Mucosa of stomach (tissue), 1 donor: ENCODE data around the gene HBG1.
"Not testable (repeated sequence)": the region's sequence is repeated elsewhere in the genome, so short reads cannot be mapped to it uniquely, and the experiment has no call there.

ENCODE experiments used
- H3K27me3 ChIP-seq: one replicate; pipeline ENCODE4 v1.7.0; 2013; ENCODE audit warnings: mild to moderate bottlenecking, low read length; ENCODE audit not compliant: control insufficient read depth, insufficient read depth
- H3K36me3 ChIP-seq: one replicate; pipeline ENCODE4 v1.7.0; 2013; ENCODE audit warnings: low read length; ENCODE audit not compliant: control insufficient read depth, insufficient read depth
- H3K4me1 ChIP-seq: one replicate; pipeline ENCODE4 v1.7.0; 2013; ENCODE audit warnings: mild to moderate bottlenecking, low read length; ENCODE audit not compliant: control insufficient read depth, insufficient read depth
- H3K4me3 ChIP-seq: one replicate; pipeline ENCODE4 v1.7.0; 2013; ENCODE audit warnings: low read length
- H3K9ac ChIP-seq: one replicate; pipeline ENCODE4 v1.7.0; 2013; ENCODE audit warnings: mild to moderate bottlenecking, low read length, moderate library complexity
- H3K9me3 ChIP-seq: one replicate; pipeline ENCODE4 v1.7.0; 2013; ENCODE audit warnings: mild to moderate bottlenecking, low read length, moderate library complexity; ENCODE audit not compliant: control insufficient read depth
- donor health status: Pancreatic carcinoma.

The HBG1 gene

DNA sequence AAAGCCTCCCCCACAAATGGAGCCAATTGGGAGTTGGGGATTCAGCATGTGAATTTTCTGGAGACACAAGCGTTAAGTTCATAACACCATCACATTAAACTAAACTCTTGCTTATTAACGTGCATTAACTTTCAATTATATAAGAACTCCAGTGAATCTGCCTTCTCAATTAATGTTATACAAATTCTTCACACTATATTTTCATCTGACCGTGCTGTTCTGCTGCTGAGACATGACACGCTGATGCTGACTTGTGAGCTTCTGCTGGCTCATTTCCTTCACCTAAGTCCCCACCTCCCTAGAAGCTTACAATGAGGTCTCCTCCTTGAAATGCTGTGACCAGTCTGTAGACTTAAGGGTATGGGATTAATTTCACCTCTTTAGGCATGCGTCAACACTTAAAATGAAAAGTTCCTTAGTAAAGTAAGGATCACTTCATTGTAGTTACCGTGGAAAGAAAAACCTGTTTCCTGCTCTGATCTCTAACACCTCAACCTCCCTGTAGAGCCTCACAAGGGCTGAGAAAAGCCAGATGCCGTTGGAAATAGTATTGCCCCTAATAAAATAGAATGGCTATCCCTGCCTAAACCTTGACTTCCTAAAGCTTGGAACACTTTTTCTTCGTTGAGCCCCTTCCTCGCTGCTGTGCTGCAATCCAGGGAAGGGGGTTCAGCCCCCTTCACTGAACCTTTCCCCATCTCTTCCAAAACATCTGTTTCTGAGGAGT, 2.7 kb upstream of the HBG1 start:
- H3K4me1 ChIP-seq = no peaks in the 10 kb centered on the region
- H3K36me3 ChIP-seq = no peaks in the 10 kb centered on the region
- no peak overlapping the region for H3K9ac ChIP-seq
- no peaks in the 10 kb centered on the region for H3K27me3 ChIP-seq
- no peak overlapping the region for H3K4me3 ChIP-seq
- H3K9me3 ChIP-seq = no peaks in the 10 kb centered on the region

DNA sequence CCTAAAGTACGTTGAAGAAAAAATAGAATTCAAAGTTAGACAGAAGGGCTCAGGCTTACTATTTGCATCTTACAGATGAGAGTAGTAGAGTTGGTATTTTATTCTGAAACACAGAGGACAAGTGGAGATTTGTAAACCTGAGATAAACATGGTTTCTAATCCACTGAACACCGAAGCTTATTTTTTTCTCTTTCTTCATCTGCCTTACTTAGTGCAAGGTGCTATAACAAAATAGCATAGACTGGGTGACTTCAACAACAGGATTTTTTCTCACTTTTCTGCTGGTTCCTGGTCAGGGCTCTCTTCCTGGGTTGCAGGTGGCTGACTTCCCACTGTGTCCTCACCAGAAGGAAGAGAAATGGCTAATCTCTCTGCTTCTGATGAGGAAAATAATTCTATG, 2.1 kb upstream of the HBG1 start:
- H3K9ac ChIP-seq = no peak overlapping the region
- H3K4me1 ChIP-seq = no peaks in the 10 kb centered on the region
- H3K27me3 ChIP-seq = no peaks in the 10 kb centered on the region
- H3K36me3 ChIP-seq = no peaks in the 10 kb centered on the region
- H3K4me3 ChIP-seq = no peak overlapping the region
- no peaks in the 10 kb centered on the region for H3K9me3 ChIP-seq

DNA sequence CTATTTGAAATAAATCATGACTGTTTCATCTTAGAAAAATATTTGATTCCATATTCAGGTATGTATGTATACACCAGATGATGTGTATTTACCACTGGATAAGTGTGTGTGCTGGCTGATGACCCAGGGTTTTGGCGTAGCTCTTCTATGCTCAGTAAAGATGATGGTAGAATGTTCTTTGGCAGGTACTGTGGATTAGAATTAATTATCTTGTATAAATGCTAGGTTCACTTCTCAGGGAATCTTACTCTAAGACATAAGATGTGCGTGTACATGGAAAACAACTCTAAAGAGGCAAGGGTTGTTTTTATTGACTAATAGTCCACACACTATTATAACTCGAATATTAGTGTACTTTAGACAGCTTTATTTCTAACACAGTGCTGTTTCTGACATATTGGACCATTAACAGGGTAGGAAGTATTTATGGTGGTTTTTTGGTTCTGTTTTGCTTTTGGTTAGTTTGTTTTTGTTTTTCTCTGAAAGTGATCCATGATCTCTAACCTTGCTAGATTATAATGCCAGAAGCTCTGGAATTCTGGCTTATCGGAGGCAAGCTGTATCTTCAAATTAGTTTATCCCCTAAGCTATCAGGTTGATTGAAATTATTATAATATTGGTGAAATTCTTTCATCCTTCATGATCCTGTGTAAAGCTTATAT, 1.0 kb upstream of the HBG1 start:
- H3K36me3 ChIP-seq = no peaks in the 10 kb centered on the region
- no peak overlapping the region for H3K9ac ChIP-seq
- no peaks in the 10 kb centered on the region for H3K27me3 ChIP-seq
- no peaks in the 10 kb centered on the region for H3K4me1 ChIP-seq
- no peak overlapping the region for H3K4me3 ChIP-seq
- H3K9me3 ChIP-seq = no peaks in the 10 kb centered on the region

DNA sequence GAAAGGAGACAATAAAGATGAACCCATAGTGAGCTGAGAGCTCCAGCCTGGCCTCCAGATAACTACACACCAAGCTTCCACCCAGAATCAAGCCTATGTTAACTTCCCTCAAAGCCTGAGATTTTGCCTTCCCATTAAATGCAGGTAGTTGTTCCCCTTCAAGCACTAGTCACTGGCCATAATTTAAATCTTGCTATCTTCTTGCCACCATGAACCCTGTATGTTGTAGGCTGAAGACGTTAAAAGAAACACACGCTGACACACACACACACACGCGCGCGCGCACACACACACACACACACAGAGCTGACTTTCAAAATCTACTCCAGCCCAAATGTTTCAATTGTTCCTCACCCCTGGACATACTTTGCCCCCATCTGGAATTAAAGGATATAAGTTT, 1.2 kb downstream of the HBG1 start:
- H3K4me3 ChIP-seq, H3K27me3 ChIP-seq, H3K9ac ChIP-seq, H3K4me1 ChIP-seq, H3K9me3 ChIP-seq, H3K36me3 ChIP-seq: not testable (repeated sequence)

DNA sequence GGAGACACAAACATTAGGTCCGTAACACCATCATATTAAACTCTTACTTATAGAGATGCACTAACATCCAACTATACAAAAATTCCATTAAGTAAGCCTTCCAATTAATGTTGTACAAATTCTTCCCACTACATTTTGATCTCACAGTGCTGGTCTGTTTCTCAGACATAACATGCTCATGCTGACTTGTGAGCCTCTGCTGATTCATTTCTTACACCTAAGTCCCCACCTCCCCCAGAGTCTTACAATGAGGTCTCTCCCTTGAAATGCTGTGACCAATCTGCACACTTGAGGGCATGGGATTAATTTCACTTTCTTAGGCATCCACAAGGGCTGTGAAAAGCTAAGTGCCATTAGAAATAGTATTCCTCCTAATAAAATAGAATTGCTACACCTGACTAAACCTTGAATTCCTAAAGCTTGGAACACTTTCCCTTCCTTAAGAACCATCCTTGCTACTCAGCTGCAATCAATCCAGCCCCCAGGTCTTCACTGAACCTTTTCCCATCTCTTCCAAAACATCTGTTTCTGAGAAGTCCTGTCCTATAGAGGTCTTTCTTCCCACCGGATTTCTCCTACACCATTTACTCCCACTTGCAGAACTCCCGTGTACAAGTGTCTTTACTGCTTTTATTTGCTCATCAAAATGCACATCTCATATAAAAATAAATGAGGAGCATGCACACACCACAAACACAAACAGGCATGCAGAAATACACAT, 2.0 kb downstream of the HBG1 start:
- no peaks in the 10 kb centered on the region for H3K36me3 ChIP-seq
- no peak overlapping the region for H3K4me3 ChIP-seq
- H3K9me3 ChIP-seq = no peaks in the 10 kb centered on the region
- H3K9ac ChIP-seq = no peak overlapping the region
- H3K27me3 ChIP-seq = no peaks in the 10 kb centered on the region
- no peaks in the 10 kb centered on the region for H3K4me1 ChIP-seq

DNA sequence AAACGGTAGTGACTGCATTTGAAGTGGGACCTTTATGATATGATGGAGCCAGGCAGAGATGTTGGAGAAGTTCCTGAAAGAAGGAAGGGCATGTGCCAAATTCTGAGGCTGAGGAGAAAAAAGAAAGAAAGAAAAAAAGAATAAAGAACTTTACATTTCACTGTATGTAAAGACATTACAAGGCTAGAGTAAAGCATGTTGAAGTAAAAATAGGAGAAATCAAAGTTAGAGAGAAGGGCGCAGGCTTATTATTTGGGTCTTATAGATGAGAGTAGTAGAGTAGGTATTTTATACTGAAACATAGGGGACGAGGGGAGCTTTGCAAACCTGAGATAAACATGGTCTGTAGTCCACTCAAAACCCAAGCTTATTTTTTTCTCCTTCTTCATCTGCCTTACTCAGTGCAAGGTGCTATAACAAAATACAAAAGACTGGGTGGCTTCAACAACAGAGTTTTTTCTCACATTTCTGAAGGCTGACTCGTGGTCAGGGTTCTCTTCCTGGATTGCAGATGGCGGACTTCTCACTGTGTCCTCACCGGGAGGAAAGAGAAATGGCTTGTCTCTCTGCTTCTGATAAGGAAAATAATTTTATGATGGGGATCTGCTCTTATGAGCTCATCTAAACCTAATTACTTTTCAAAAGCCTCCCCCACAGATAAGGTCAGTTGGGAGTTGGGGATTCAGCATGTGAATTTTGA, 2.7 kb downstream of the HBG1 start:
- H3K27me3 ChIP-seq = no peaks in the 10 kb centered on the region
- no peaks in the 10 kb centered on the region for H3K9me3 ChIP-seq
- no peak overlapping the region for H3K9ac ChIP-seq
- no peaks in the 10 kb centered on the region for H3K4me1 ChIP-seq
- no peaks in the 10 kb centered on the region for H3K36me3 ChIP-seq
- H3K4me3 ChIP-seq = no peak overlapping the region

DNA sequence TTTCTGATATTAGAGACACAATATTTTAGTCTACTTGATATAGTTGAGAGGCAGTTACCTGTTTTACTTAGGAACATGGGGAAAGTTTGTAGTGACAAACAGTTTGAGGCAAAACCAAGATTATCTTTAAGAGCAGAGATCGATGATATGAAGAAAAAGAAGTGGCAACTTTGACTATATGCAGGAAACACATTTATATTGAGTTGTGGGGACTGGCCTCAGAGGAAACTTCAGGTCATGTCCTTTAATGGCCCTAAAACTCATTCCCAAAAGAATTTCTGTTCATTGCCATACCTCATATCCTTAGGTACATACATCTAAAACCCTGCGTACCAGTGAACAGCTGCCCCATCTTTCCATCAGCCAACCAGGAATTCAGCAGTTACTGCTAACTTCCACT, 4.5 kb downstream of the HBG1 start:
- H3K4me1 ChIP-seq = no peaks in the 10 kb centered on the region
- H3K9ac ChIP-seq = no peak overlapping the region
- no peaks in the 10 kb centered on the region for H3K27me3 ChIP-seq
- H3K9me3 ChIP-seq = no peaks in the 10 kb centered on the region
- no peak overlapping the region for H3K4me3 ChIP-seq
- no peaks in the 10 kb centered on the region for H3K36me3 ChIP-seq

DNA sequence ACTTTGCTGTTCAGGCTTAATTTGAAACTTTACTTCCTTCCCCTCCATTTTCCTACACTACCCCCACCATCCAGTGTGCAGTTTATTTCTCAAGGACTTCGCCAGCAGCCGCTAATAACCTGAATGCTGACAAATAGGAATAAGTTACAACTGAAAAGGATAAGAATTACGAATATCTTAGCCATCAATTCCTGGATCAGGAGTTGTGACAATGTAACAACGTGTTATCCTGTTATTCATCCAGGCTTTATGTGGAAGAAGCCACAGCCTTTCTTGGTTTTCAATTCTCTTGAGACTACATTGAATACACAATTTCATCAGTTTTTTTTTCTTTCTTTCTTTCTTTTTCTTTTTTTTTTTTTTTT, 5.9 kb downstream of the HBG1 start:
- Histone ChIP-seq H3K27me3 (no peaks in the 10 kb centered on the region), H3K9ac (no peak overlapping the region), H3K4me1 (no peaks in the 10 kb centered on the region), H3K36me3 (no peaks in the 10 kb centered on the region), H3K4me3 (no peak overlapping the region), H3K9me3 (no peaks in the 10 kb centered on the region)

DNA sequence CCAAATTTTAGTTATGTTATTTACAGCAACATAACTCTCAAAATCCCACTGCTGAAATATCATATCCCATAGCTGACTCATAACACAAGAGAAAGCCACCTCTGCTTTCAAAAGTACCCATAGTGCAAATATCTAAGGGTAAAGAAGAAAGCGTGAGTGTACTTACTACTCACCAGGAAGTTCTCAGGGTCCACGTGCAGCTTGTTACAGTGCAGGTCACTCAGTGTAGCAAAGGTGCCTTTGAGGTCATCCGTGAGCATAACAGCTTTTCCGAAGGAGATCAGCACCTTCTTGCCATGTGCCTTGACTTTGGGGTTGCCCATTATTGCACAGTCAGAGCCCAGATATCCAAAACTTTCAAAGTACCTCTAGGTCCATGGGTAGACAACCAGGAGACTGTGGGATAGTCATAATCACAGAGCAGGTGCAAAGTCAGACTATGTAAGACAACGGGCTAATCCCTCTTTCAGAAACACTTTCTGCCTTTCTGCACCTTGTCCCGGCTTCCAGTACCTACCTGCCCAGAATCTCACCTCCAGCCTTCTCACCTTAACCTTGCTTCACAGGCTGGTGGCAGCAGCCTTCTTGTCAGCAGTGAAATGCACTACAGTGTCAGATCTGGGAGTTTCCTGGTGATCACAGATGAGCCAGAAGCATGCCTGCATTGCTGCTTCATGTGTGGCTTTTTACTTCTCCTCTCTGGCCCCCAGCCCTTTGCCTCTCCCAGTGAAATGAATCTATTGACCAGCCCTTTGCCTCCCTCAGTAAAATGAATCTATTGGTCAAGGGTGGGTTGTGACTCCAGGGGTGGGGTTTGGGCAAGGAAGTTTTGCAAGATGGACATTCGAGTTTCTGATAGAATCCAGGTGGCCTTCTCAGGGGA, 6.5 kb downstream of the HBG1 start:
- no peaks in the 10 kb centered on the region for H3K9me3 ChIP-seq
- no peak overlapping the region for H3K9ac ChIP-seq
- H3K4me3 ChIP-seq = no peak overlapping the region
- H3K36me3 ChIP-seq = no peaks in the 10 kb centered on the region
- H3K4me1 ChIP-seq = no peaks in the 10 kb centered on the region
- H3K27me3 ChIP-seq = no peaks in the 10 kb centered on the region

DNA sequence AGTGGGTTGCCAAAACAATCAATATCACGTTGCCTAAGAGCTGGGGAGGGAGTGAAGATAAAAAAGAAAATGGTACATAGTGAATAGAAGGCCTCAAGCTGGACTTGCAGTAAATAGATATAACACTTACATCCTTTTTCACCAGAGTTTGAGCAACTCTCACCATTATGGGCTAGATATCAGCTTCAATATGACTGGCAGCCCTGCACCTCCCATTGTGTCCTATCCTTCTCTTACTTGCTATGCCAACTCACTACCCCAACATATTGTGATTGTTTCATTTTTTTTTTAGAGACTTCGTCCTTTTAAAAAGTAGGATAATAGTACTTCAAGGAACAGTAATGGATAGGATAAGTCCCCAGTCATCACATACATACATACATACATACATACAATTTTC, 7.4 kb downstream of the HBG1 start:
- Histone ChIP-seq H3K4me1 (no peaks in the 10 kb centered on the region), H3K9me3 (no peaks in the 10 kb centered on the region), H3K4me3 (no peak overlapping the region), H3K36me3 (no peaks in the 10 kb centered on the region), H3K27me3 (no peaks in the 10 kb centered on the region), H3K9ac (no peak overlapping the region)

DNA sequence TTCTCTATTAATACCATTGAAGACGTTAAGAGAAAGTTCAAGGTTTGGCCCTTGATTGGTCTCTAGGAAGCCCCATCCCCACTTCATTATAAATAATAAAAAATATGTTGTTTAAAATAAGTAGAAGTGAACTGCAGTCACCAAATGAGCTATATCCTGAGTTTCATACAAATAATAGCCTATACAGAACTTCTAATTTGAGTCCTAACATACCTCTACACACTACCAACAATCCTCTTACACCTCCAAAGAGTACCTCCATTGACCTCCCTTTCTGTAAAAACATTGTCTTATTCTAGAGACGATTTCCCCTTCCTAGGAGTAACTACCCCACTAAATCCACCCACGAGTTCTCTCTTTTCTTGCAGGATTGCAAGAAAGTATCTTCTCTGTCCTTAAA, 8.2 kb downstream of the HBG1 start:
- Histone ChIP-seq H3K27me3 (no peaks in the 10 kb centered on the region), H3K36me3 (no peaks in the 10 kb centered on the region), H3K4me3 (no peak overlapping the region), H3K9me3 (no peaks in the 10 kb centered on the region), H3K4me1 (no peaks in the 10 kb centered on the region), H3K9ac (no peak overlapping the region)
